Vagina (tissue), 2 donors: ENCODE measurements around the gene RCAN1.

Experiments used
- POLR2A ChIP-seq, 2 donors: fragments of 450-650 bp; IDR thresholded peaks; one replicate each; pipeline ENCODE4 v1.6.1; 2017; ENCODE audit warnings: antibody characterized with exemption in 2 of 2, mild to moderate bottlenecking in 2 of 2, moderate library complexity in 2 of 2
- POLR2AphosphoS5 ChIP-seq, 2 donors: sonication (generic); formaldehyde crosslinking; IDR thresholded peaks; one replicate each; pipeline ENCODE4 v1.9.0; 2017; ENCODE audit warnings: antibody characterized with exemption in 2 of 2, mild to moderate bottlenecking in 2 of 2, low read depth in 1 of 2; ENCODE audit not compliant: insufficient read depth in 1 of 2
- TF ChIP-seq, protein P1 (sequence below), 3 experiments: fragments of 450-650 bp in 2 of 3; fragments of 200-600 bp in 1 of 3; sonication (generic) in 1 of 3; IDR thresholded peaks; one replicate each; pipeline ENCODE4 v1.5.1; 2017 to 2019; ENCODE audit warnings: antibody characterized with exemption in 3 of 3, mild to moderate bottlenecking in 2 of 3, moderate library complexity in 2 of 3

GRCh38 chr21:34626131-34626530 lies 11.2 kb upstream of the RCAN1 start:
- TF ChIP-seq POLR2AphosphoS5 (IDR thresholded peaks at IDR 0.05; ENCODE audit: insufficient read depth in 1 of 2, low read depth in 1 of 2) = no peak
- TF ChIP-seq POLR2A (IDR thresholded peaks at IDR 0.05) = no peak
- TF ChIP-seq, protein P1, sequence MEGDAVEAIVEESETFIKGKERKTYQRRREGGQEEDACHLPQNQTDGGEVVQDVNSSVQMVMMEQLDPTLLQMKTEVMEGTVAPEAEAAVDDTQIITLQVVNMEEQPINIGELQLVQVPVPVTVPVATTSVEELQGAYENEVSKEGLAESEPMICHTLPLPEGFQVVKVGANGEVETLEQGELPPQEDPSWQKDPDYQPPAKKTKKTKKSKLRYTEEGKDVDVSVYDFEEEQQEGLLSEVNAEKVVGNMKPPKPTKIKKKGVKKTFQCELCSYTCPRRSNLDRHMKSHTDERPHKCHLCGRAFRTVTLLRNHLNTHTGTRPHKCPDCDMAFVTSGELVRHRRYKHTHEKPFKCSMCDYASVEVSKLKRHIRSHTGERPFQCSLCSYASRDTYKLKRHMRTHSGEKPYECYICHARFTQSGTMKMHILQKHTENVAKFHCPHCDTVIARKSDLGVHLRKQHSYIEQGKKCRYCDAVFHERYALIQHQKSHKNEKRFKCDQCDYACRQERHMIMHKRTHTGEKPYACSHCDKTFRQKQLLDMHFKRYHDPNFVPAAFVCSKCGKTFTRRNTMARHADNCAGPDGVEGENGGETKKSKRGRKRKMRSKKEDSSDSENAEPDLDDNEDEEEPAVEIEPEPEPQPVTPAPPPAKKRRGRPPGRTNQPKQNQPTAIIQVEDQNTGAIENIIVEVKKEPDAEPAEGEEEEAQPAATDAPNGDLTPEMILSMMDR (IDR thresholded peaks at IDR 0.05) = no peak
